NCI-H345 (cell line): Measurements from ENCODE around the gene DYRK1B.
"Not testable (repeated sequence)": the region's sequence is repeated elsewhere in the genome, so short reads cannot be mapped to it uniquely, and the experiment has no call there.

ENCODE experiments used
- DNase-seq: peaks from one replicate; lab custom pipeline; 2025; lab: John Stamatoyannopoulos, UW

The DYRK1B gene

GRCh38 chr19:39830406-39830805 is 3.6 kb downstream of the DYRK1B start:
- no peak for DNase-seq

- DNase-seq: no peak
Observed at GRCh38 chr19:39829702-39830275, 4.2 kb downstream of the DYRK1B start.

- no peak for DNase-seq
Observed at GRCh38 chr19:39828654-39829032, 5.3 kb downstream of the DYRK1B start.

- no peak for DNase-seq
Observed at GRCh38 chr19:39828015-39828653, 5.8 kb downstream of the DYRK1B start.

GRCh38 chr19:39827216-39827615 is 6.7 kb downstream of the DYRK1B start:
- DNase-seq: no peak

GRCh38 chr19:39826311-39826945 is 7.5 kb downstream of the DYRK1B start:
- DNase-seq: no peak

- no peak for DNase-seq
Observed at GRCh38 chr19:39825531-39826076, 8.4 kb downstream of the DYRK1B start.

- DNase-seq: no peak
Observed at GRCh38 chr19:39825093-39825463, 8.9 kb downstream of the DYRK1B start.

- DNase-seq: peak; percentile 100
Observed at GRCh38 chr19:39824143-39825092, 9.5 kb downstream of the DYRK1B start.

- DNase-seq: peak; percentile 27
Observed at GRCh38 chr19:39823686-39824085, 10.3 kb downstream of the DYRK1B start.

- DNase-seq: no peak
Observed at GRCh38 chr19:39820696-39821095, 13.3 kb downstream of the DYRK1B start.

GRCh38 chr19:39819786-39820185 is 14.2 kb downstream of the DYRK1B start:
- DNase-seq: no peak

GRCh38 chr19:39818626-39819097 is 15.3 kb downstream of the DYRK1B start:
- no peak for DNase-seq

- DNase-seq: no peak
Observed at GRCh38 chr19:39817888-39818561, 15.9 kb downstream of the DYRK1B start.

GRCh38 chr19:39816287-39817048 is 17.5 kb downstream of the DYRK1B start:
- no peak for DNase-seq

- DNase-seq: no peak
Observed at GRCh38 chr19:39814595-39814994, 19.4 kb downstream of the DYRK1B start.

GRCh38 chr19:39814111-39814510 is 19.9 kb downstream of the DYRK1B start:
- not testable (repeated sequence) for DNase-seq

- no peak for DNase-seq
Observed at GRCh38 chr19:39813264-39813993, 20.5 kb downstream of the DYRK1B start.

GRCh38 chr19:39811064-39811463 is 22.9 kb downstream of the DYRK1B start:
- no peak for DNase-seq

GRCh38 chr19:39810424-39810823 is 23.5 kb downstream of the DYRK1B start:
- no peak for DNase-seq
